ENCODE data around the gene TCF12.
"Not testable (repeated sequence)": the region's sequence is repeated elsewhere in the genome, so short reads cannot be mapped to it uniquely, and the experiment has no call there.

The TCF12 gene

DNA sequence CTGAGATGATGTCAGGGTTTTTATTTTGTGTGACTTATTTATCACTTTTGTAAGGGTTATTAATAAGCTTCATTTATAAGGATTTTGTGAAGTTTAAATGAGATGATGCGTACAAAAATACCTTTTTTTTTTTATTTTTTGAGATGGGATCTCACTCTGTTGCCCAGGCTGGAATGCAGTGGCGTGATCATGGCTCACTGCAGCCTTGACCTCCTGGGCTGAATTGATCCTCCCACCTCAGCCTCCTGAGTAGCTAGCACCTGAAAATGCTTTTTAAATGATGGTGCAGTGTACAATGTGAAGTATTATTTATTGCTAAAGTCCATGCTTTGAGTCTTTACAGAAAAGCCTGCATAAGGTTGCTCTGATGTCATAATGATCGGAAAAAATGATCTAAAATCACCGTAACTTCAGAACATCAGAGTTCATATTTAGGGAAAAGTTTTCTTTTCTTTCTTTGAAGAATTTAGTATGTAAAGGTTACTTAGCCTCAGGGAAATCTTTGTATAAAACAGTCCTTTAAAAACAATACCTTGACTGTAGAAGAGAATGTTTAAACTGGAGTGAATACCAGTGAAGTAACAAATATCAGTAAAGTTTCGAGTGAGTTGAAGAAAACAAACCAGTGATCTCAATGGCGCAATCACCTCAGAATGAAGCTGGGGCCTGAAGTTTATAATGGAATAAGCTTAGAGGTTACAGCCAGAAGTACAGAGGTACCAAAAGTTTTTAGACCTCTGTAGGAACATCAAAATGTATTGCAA lies 29.7 kb downstream of the TCF12 start:
- no peak for DNase-seq (ENCODE audit: low spot score)

DNA sequence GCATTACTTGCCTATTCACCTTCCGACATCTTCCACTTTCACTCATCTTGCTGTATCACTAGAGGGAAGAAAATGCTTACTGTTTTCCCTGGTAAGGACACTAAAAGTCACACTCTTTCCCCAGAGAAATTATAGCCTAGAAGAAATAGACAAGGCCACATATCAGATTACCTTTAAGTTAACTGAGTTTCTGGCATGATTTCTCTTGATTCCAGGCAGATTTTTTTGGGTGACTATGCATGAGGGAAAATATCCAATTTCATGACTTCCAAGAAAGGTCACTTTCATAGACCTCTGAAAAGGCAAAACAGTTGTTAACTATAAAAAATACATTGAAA lies 30.3 kb downstream of the TCF12 start:
- no peak for DNase-seq (ENCODE audit: low spot score)

DNA sequence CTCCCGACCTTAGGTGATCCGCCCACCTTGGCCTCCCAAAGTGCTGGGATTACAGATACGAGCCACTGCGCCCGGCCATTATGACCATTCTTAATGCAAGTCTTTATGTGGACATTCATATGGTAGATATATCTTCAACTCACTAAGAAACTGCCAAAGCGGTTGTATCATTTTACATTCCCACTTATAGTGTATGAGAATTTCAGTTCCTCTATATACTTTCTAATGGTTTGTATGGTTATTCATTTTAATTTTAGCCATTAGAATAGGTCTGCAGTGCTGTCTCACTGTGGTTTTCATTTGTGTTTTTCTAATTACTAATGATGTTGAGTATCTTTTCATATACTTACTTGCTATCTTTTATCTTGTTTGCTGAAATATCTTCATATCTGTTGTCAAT lies 32.5 kb downstream of the TCF12 start:
- no peak for DNase-seq (ENCODE audit: low spot score)

DNA sequence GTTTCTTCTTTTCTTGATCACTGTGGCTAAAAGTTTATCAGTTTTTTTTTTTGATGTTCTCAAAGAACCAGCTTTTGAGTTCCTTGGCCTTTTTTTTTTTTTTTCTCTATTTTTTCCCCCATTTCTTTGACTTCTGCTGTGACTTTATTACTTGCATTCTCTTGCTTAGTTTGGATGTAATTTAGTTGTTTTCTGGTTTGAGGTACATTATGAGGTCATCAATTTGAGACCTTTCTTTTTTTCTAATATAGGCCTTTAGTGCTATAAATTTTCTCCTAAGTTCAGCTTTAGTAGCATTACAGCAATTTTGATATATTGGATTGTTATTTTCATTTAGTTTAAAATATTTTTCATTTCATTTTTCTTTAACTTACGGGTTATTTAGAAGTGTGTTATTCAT lies 35.3 kb downstream of the TCF12 start:
- DNase-seq (ENCODE audit: low spot score), result no peak

DNA sequence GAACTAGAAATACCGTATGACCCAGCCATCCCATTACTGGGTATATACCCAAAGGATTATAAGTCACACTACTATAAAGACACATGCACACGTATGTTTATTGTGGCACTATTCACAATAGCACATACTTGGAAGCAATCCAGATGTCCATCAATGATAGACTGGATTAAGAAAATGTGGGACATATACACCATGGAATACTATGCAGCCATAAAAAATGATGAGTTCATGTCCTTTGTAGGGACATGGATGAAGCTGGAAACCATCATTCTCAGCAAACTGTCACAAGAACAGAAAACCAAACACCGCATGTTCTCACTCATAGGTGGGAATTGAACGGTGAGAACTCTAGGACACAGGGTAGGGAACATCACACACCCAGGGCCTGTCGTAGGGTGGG lies 36.6 kb downstream of the TCF12 start:
- DNase-seq (ENCODE audit: low spot score), result not testable (repeated sequence)

DNA sequence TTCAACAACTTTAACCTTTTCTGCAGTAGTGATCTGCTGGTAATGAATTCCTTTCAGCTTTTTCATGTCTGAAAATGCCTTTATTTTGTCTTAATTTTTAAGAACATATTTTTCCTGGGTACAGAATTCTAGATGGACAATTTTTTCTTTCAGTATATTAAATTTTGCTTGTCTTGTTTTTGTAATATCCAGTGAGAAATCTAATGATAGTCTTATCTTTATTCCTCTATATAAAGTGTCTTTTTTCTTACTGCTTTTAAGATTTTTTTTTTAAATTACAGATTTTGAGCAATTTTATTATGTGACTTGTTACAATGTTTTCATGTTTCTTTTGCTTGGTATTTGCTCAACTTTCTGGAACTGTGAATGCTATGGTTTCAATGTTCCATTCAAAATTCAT lies 38.1 kb downstream of the TCF12 start:
- no peak for DNase-seq (ENCODE audit: low spot score)

DNA sequence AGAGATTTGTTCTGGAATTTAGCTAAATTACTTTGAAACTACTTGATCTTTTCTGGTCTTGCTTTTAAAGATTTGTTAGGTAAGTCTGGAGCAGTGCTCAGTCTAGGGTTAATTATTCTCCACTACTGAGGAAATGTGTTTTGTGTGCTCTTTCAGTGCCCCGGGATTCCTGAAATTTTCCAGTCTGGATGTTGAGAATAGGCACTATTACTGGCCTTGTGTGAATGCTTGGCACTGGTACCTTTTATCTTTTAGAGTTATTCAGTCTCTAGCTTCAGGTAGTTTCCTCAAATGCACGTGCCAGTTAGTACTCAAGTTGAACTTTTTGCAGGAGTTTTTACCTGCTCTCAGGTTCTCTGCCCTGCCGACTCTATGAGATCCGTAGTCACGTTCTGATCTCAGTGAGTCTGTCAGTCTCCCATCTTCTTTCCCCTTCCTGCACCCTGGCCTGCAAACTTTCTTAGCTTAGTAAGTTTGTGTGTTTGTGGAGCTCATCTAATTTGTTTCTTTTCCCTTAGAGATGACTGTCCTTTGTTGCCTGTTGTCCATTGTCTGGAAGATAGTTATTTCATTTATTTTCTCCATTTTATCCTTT lies 39.5 kb downstream of the TCF12 start:
- no peak for DNase-seq (ENCODE audit: low spot score)

DNA sequence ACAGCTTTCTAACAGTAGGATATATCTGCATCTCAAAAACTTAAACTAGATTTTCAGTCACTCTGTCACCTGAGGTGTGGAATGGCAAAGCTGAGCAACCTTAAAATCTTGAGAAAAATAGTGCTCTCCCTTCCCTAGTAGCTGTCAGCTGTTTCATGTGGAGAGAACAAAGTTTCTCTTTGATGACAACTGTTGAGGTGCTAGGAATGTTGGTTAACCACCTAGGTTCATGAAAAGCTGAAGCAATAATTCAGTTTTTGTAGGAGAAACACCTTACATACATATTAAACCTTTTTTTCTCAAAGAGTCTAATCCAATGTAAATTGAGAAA lies 40.8 kb downstream of the TCF12 start:
- DNase-seq (ENCODE audit: low spot score), result no peak

DNA sequence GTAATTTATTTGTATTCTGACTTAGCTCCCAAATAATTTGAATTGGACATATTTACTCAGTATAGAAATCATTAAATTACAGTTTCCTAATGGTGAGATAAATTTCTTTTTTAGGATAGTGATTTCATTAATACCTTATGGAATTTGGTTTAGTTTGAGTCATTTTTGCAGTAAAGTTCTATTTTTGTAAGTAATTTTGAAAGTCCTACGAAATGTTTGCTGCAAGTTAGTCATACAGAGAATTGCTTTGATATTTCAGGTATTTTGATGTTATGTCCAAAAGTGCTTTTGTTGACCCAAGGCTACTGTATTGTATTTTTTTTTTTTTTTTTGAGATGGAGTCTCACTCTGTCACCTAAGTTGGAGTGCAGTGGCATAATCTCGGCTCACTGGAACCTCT lies 41.7 kb downstream of the TCF12 start:
- no peak for DNase-seq (ENCODE audit: low spot score)

DNA sequence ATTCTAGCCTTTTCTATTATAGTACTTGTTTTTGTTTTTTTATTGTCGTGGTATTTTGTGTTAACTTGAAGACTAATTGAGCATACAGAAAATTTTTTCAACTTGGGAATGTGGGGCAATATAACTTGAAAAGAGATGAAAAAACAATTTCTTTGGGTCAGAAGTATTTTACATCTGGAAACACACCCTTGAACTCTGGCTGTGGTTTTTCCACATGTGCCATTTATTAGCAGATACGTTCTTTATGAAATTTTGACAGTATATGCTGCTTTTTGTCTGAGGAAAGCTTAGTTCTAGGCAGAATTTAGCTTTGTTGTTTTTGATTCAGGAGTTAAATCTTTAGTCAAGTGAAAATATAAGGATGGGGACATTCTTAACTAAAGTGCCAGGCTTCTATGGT lies 44.7 kb downstream of the TCF12 start:
- no peak for DNase-seq (ENCODE audit: low spot score)

DNA sequence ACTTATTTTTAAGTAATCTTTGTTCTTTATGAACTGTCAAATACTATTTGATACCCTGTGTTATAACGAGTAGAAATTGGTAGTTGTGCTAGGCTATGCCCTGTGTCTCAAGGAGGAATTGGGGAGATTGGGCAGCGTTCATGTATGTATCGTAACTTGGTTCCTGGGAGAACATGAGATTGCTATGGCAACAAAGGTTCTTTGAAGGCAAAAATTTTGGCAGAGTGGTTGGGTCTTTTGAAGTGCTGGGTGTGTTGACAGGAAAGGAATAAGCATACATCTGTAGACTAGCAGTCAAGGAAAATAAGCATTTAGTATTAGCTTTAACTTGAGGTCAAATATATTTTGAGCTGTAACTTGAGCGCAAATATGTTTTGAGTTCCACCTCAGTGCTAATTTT lies 45.3 kb downstream of the TCF12 start:
- no peak for DNase-seq (ENCODE audit: low spot score)

DNA sequence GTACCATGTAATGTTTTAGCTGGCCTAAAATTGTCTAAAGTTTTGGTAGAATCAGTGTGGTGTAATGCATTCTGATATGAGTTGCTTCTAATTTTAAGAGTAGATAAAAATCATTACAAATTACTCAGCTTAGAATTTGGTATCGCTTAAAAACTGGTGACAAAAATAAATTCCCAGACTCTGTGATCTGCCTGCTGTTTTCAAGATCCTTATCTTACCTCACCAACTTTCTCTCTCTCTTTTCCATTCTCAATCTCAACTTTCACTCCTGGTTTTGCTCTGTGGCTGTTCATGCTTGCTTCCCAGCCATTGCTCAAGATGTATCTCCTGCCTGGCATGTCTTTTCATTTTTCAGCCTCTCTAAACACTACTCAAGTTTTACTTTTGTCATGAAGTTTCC lies 45.7 kb downstream of the TCF12 start:
- no peak for DNase-seq (ENCODE audit: low spot score)

DNA sequence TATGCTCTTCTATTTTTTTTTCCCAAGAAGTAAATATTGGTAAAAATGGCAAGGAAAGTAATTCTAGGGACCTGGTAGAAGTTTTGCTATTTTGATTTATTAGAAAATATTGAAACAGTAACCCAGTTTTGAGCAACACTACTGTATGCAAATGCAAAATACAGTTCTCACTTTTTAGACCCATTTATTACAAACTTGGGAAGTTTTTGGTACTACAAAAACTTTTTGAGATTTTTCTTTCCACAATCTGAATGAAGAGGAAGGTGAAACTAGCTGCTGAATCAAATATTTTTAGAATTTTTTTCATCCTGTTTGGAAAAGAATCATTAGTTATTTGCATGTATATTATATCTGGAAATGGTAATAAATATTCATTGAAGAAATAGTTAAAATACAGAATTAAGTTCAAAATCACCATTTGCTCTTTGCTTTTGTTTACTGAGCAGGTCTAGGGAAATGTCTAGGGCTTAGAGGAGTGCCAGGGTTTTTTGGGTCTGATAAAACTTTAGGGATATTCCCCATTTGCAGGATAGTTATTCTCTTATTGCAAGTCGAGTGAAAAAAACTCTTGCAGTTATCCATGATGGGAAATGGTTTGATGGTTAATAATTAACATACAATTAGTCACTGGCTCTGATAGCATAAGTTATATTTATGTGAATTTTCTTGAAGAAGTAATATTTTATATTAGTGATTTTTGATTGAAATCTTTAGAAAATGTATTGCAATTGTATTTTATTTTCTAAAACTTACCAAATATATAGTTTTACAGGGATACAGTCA lies 47.0 kb downstream of the TCF12 start:
- DNase-seq (ENCODE audit: low spot score), result no peak

DNA sequence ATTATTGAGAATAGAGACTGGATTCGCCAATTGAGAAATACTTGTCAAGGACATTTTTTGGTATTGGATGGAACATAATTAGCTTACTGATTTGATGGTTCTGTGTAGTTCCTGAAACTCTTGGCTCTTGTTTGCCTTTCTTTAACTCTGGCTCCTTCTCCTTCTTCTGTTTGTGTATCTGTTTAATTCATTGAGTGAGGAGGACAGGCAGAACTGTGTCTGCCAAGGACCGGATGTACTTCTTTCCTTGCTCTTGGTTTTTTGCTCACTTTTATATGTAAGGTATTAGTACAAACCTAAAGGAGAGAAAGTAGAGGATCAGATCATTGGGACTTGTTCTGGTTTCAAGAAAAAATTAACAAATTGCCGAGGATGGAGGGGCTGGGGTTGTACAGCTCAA lies 48.9 kb downstream of the TCF12 start:
- no peak for DNase-seq (ENCODE audit: low spot score)

DNA sequence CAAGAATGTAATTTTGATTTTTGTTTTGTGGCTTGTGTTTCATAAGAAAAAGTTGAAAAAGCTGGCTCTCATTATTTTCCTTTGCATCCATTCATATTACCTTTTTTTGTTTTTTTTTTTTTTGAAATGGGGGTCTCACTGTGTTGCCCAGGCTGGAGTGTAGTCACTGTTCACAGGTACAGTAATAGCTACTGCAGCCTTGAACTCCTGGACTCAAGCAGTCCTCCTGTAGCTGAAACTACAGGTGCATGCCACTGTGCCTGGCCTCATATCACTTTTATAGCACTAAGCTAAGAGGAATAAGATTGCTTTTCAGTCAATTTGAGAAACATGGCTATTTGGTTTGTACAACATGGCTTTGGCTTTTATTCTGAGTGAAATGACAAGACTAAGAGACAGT lies 49.8 kb downstream of the TCF12 start:
- no peak for DNase-seq (ENCODE audit: low spot score)

DNA sequence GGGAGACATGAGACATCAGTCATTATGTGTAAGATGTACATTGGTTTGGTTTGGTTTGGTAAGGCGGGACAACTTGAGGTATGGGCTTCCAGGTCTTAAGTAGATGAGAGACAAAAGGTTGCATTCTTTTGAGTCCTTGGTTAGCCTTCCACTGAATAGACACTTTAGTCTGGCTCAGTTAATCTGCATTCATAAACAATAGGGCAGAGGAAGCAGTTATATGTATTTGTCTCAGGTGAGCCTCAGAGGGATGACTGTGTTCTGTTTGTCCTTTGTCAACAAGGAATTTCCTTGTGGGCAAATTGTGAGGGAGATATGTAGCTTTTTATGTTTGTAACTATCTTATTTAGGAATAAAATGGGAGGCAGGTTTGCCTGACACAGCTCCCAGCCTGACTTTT lies 50.4 kb downstream of the TCF12 start:
- DNase-seq (ENCODE audit: low spot score), result no peak

DNA sequence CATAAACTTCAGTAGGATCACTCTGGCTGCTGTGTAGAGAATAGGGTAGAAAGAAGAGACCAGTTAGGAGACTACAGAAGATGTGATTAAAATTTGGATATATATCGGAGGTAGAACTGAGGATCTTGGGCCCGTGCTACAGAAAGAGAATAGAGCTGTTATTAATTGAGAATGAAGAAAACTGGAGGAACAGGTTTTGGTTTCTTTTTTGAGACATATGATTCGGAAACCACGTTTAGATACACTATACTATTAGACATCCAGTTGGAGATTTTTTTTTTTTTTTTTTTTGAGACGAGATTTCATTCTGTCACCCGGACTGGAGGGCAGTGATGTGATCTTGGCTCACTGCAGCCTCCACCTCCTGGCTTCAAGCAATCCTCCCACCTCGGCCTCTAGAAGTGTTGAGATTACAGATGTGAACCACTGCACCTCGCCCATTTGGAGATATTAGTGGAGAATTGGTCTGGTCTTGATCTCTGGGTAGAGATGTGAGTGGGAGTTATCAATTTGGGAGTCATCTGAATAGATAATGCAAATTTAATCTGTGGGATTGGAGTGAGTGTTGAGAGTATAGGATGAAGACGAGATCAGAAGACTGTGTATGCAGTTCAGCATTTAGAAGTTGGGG lies 50.9 kb downstream of the TCF12 start:
- no peak for DNase-seq (ENCODE audit: low spot score)

DNA sequence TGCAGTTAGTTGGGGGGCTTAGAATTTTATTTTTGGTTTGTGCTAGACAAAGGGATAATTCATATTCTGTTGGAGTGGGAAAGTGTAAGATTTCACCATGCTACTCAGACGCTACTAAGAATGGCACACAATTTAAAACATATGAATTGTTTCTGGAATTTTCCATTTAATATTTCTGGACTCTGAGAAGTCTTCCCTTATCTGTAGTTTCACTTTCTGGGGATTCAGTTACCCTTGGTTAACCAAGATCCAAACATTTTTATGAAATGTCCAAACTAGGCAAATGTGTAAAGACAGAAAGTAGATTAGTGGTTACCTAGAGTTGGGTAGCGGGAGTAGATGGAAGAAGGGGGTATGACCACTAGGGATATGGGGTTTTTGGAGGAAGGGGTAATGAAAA lies 53.1 kb downstream of the TCF12 start:
- DNase-seq (ENCODE audit: low spot score), result no peak

DNA sequence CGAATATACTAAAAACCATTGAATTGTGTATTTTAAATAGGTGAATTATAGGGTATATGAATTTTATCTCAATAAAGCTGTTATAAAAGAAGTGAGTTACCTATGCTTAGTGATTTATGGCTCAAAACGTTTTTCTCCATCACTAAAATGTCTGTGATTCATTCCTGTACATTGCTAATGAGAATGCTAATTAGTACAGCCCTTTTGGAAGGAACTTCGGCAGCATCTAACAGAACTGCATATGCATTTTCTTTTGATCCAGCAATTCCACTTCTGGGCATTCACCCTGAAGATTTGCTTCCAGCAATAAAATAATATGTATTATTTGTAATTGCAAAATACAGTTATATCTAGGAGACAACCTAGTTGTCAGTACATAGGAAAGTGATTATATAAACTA lies 53.6 kb downstream of the TCF12 start:
- no peak for DNase-seq (ENCODE audit: low spot score)

DNA sequence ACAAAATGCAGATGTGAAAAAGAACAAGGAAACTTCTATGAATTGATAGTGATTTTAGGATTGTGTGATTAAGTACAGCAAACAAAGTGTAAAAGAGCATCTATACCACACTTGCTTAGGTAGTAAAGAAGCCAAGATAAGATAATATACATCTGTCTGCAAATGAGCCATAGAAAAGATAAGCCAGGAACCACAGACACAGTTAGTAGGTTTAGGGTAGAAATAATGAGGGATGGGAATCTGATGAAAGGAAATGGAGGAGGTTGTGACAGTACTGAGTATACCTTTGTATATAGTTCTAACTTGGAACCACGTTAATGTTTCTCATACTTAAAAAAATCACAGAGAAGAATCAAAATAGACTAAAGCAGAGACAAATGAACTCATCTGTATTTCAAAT lies 54.0 kb downstream of the TCF12 start:
- no peak for DNase-seq (ENCODE audit: low spot score)

DNA sequence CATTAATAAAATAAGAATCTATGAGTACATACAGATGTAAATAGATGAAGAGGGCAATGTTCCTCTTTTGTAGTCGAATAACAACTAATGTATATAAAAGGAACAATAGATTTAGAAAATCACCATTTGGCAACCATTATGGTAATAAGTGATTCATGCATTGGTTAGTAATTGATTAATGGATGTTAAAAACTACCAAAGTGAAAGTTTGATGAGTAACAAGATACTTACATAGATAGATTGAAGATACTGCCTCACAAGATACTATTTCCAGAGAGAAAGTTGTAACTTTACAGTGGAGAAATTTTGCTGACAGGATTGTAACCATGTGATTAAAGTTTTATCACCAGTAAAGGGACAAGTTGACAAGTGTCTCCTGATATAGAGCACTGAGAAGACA lies 55.0 kb downstream of the TCF12 start:
- DNase-seq (ENCODE audit: low spot score), result no peak

DNA sequence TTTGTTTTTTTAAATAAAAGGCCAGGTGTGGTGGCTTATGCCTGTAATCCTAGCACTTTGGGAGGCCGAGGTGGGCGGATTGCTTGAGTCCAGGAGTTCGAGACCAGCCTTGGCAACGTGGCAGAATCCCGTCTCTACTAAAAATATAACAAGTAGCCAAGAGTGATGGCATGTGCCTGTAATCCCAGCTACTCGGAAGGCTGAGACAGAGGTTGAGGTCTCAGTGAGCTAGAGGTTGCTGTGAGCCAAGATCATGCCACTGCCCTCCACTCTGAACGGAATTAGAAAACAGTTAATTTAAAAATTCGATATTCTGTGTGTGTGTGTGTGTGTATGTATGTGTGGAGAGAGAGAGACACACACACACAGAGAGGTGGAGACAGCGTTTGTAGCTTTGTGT lies 58.8 kb downstream of the TCF12 start:
- no peak for DNase-seq (ENCODE audit: low spot score)
